Measurements from ENCODE around the gene SGSH.

SGSH gene

DNA sequence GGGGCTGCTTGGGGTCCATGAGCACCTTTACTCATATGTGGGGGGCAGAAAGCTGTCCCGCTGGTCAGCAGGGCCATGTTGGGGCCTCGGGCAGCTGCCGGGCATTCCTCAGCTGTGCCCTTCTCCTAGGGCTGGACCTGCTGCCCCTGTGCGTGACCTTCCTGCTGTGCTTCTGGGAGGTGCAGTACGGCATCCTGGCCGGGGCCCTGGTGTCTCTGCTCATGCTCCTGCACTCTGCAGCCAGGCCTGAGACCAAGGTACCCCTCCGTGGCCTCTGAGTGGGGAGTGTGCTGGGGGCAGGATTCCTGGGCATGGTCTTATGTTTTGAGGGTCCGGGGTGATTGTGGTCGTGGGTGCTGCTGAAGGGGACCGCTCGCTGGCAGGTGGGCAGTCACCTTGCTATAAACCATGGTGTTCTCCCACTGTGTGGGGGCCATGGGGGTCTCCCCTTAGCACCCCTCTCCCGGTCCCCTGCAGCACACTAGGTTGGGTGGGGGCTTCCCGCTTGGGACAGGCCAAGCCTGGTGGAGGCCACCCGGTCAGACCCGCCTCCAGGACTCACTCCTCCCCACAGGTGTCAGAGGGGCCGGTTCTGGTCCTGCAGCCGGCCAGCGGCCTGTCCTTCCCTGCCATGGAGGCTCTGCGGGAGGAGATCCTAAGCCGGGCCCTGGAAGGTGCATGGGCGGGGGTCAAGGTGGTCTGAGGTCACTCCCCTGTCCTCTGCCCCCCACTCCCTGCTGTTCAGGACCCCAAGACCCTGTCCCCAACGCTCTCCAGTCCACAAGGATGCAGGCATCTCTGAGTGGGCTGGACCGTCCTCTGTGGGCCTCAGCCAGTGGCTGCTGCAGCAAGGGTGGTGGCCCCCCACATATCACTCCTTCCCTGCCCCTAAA, 28.1 kb upstream of the SGSH start:
- Histone ChIP-seq H3F3A (ENCODE audit: insufficient read depth) (no peaks in the 10 kb centered on the region), H3K27ac (ENCODE audit: low read depth, low read length) (no peak overlapping the region), H3K4me2 (ENCODE audit: low read depth, low read length, poor library complexity, severe bottlenecking) (no peak overlapping the region), H3K9me3 (ENCODE audit: insufficient read depth, low read length) (no peaks in the 10 kb centered on the region), H3K9me2 (replicated peaks; ENCODE audit: insufficient read depth, low read length) (no peaks in the 10 kb centered on the region), H3K9ac (ENCODE audit: low read length) (no peak overlapping the region), H3K36me3 (ENCODE audit: low read length) (no peaks in the 10 kb centered on the region), H4K20me1 (ENCODE audit: low read depth, low read length) (no peaks in the 10 kb centered on the region), H3K4me3 (ENCODE audit: insufficient read depth, low read length, poor library complexity, severe bottlenecking) (no peak overlapping the region), H2AFZ (ENCODE audit: low read depth, low read length, severe bottlenecking) (no peak overlapping the region), H3K27me3 (ENCODE audit: low read length) (no peaks in the 10 kb centered on the region), H3K79me2 (ENCODE audit: insufficient read depth, low read length) (no peaks in the 10 kb centered on the region)
- TF ChIP-seq EZH2phosphoT487 (conservative IDR thresholded peaks at IDR 0.05; ENCODE audit: low read length) (no peak), CTCF (IDR thresholded peaks at IDR 0.05; ENCODE audit: insufficient read depth, low read length, poor library complexity, severe bottlenecking) (no peak)

DNA sequence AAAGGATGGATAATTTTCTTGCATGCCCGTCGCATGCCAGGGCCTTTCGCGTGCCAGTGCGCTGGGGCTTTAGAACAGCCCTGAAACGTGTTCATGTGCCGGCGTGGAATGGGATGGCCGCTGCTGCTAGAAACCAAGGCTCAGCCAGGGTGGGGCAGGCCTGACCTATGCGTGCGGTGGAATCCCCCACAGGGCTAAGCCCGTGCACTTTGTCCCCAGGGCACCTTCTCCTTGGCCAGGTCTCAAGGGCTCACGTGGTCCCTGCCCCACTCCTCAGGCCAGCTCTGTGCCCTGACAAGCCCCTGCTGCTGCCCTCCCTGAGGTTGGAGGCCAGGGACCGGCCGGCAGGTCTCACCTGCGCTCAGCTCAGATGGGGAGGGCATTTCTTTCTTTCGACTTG, 27.4 kb upstream of the SGSH start:
- no peaks in the 10 kb centered on the region for H3K9me3 ChIP-seq (ENCODE audit: insufficient read depth, low read length)
- no peak overlapping the region for H2AFZ ChIP-seq (ENCODE audit: low read depth, low read length, severe bottlenecking)
- no peaks in the 10 kb centered on the region for H3K9me2 ChIP-seq (replicated peaks; ENCODE audit: insufficient read depth, low read length)
- TF ChIP-seq CTCF (IDR thresholded peaks at IDR 0.05; ENCODE audit: insufficient read depth, low read length, poor library complexity, severe bottlenecking) = no peak
- TF ChIP-seq EZH2phosphoT487 (conservative IDR thresholded peaks at IDR 0.05; ENCODE audit: low read length) = no peak
- H4K20me1 ChIP-seq (ENCODE audit: low read depth, low read length) = no peaks in the 10 kb centered on the region
- H3K27me3 ChIP-seq (ENCODE audit: low read length) = no peaks in the 10 kb centered on the region
- no peaks in the 10 kb centered on the region for H3K79me2 ChIP-seq (ENCODE audit: insufficient read depth, low read length)
- no peaks in the 10 kb centered on the region for H3F3A ChIP-seq (ENCODE audit: insufficient read depth)
- no peak overlapping the region for H3K4me2 ChIP-seq (ENCODE audit: low read depth, low read length, poor library complexity, severe bottlenecking)
- no peak overlapping the region for H3K27ac ChIP-seq (ENCODE audit: low read depth, low read length)
- no peak overlapping the region for H3K9ac ChIP-seq (ENCODE audit: low read length)
- H3K4me3 ChIP-seq (ENCODE audit: insufficient read depth, low read length, poor library complexity, severe bottlenecking) = no peak overlapping the region
- no peaks in the 10 kb centered on the region for H3K36me3 ChIP-seq (ENCODE audit: low read length)

- H3K4me3 ChIP-seq (ENCODE audit: insufficient read depth, low read length, poor library complexity, severe bottlenecking) = no peak overlapping the region
- no peaks in the 10 kb centered on the region for H3K9me3 ChIP-seq (ENCODE audit: insufficient read depth, low read length)
- H2AFZ ChIP-seq (ENCODE audit: low read depth, low read length, severe bottlenecking) = no peak overlapping the region
- no peaks in the 10 kb centered on the region for H3K36me3 ChIP-seq (ENCODE audit: low read length)
- no peaks in the 10 kb centered on the region for H3F3A ChIP-seq (ENCODE audit: insufficient read depth)
- no peak overlapping the region for H3K9ac ChIP-seq (ENCODE audit: low read length)
- H3K4me2 ChIP-seq (ENCODE audit: low read depth, low read length, poor library complexity, severe bottlenecking) = no peak overlapping the region
- no peaks in the 10 kb centered on the region for H3K27me3 ChIP-seq (ENCODE audit: low read length)
- H4K20me1 ChIP-seq (ENCODE audit: low read depth, low read length) = no peaks in the 10 kb centered on the region
- no peak overlapping the region for H3K27ac ChIP-seq (ENCODE audit: low read depth, low read length)
- H3K9me2 ChIP-seq (replicated peaks; ENCODE audit: insufficient read depth, low read length) = no peaks in the 10 kb centered on the region
- no peaks in the 10 kb centered on the region for H3K79me2 ChIP-seq (ENCODE audit: insufficient read depth, low read length)
- TF ChIP-seq EZH2phosphoT487 (conservative IDR thresholded peaks at IDR 0.05; ENCODE audit: low read length) (no peak), CTCF (IDR thresholded peaks at IDR 0.05; ENCODE audit: insufficient read depth, low read length, poor library complexity, severe bottlenecking) (no peak)
Observed at GRCh38 chr17:80246726-80247125, 26.6 kb upstream of the SGSH start.
